Hepatocyte (in vitro differentiated cells): Measurements from ENCODE around the gene PIP5K1C. TPM values are rescaled to one million over a fixed set of nuclear protein-coding genes. Genes with fewer than 3 reads are reported as not detected.

ENCODE experiments used
- DNase-seq: peaks from one replicate; pipeline ENCODE4 v3.0.0-alpha.2; 2016; ENCODE audit warnings: low spot score
- H2AFZ ChIP-seq: fragments of 200-600 bp; sonication (generic); 2 replicates; pipeline ENCODE4 v1.6.0; 2016; ENCODE audit warnings: antibody characterized with exemption, mild to moderate bottlenecking
- H3K27ac ChIP-seq: fragments of 200-600 bp; sonication (generic); 2 replicates; pipeline ENCODE4 v1.5.1; 2016; ENCODE audit warnings: mild to moderate bottlenecking
- H3K27me3 ChIP-seq: fragments of 200-600 bp; sonication (generic); 2 replicates; pipeline ENCODE4 v1.6.1; 2016
- H3K36me3 ChIP-seq: fragments of 200-600 bp; sonication (generic); replicated peaks from 2 replicates; pipeline ENCODE4 v1.5.1; 2016; ENCODE audit warnings: low read depth; ENCODE audit not compliant: insufficient read depth
- H3K4me1 ChIP-seq: fragments of 200-600 bp; sonication (generic); 2 replicates; pipeline ENCODE4 v1.5.1; 2016; ENCODE audit warnings: mild to moderate bottlenecking, moderate library complexity; ENCODE audit not compliant: insufficient read depth
- H3K4me2 ChIP-seq: fragments of 200-600 bp; sonication (generic); 2 replicates; pipeline ENCODE4 v1.6.0; 2016
- H3K4me3 ChIP-seq: fragments of 200-600 bp; sonication (generic); 2 replicates; pipeline ENCODE4 v1.5.1; 2016; ENCODE audit warnings: mild to moderate bottlenecking
- H3K79me2 ChIP-seq: fragments of 200-600 bp; sonication (generic); 2 replicates; pipeline ENCODE4 v1.6.0; 2017; ENCODE audit warnings: mild to moderate bottlenecking
- H3K9me2 ChIP-seq: fragments of 200-600 bp; sonication (generic); replicated peaks from 2 replicates; pipeline ENCODE4 v1.6.0; 2017; ENCODE audit warnings: mild to moderate bottlenecking; ENCODE audit not compliant: insufficient read depth
- H3K9me3 ChIP-seq: fragments of 200-600 bp; sonication (generic); 2 replicates; pipeline ENCODE4 v1.5.1; 2016; ENCODE audit warnings: low read depth, mild to moderate bottlenecking
- H4K20me1 ChIP-seq: fragments of 200-600 bp; sonication (generic); 2 replicates; pipeline ENCODE4 v1.6.0; 2016; ENCODE audit warnings: mild to moderate bottlenecking; ENCODE audit not compliant: insufficient read depth, poor library complexity, severe bottlenecking
- EZH2 ChIP-seq: fragments of 200-600 bp; sonication (generic); IDR thresholded peaks from 2 replicates; pipeline ENCODE4 v1.6.1; 2016; ENCODE audit warnings: antibody characterized with exemption, mild to moderate bottlenecking, borderline replicate concordance
- EZH2phosphoT487 ChIP-seq: fragments of 200-600 bp; sonication (generic); IDR thresholded peaks from one replicate; pipeline ENCODE4 v1.6.1; 2018; ENCODE audit warnings: antibody characterized with exemption, mild to moderate bottlenecking, low read depth, moderate library complexity; ENCODE audit not compliant: unreplicated experiment, severe bottlenecking
- WGBS: methylation state at CpG from one replicate; pipeline ENCODE4 v1.1.6; 2016; ENCODE audit warnings: low lambda C conversion rate; ENCODE audit errors: missing lambda C conversion rate; 5-methylcytosine and 5-hydroxymethylcytosine counted together
- polyA plus RNA-seq: library from polyadenylated mRNA; unstranded; fragments of >200 nt; fragmentation: Nextera tagmentation; extraction: Ambion mirVana; gene quantifications from 2 replicates; pipeline ENCODE4 v1.2.1, GENCODE V29; 2016
- total RNA-seq: library from RNA; depleted of rRNA; stranded (reverse); fragments of >200 nt; gene quantifications from 2 replicates; pipeline ENCODE4 v1.2.3, GENCODE V29; 2014
- TF ChIP-seq, protein P1 (sequence below): fragments of 200-600 bp; sonication (generic); IDR thresholded peaks from 2 replicates; pipeline ENCODE4 v1.5.1; 2016; ENCODE audit warnings: antibody characterized with exemption, mild to moderate bottlenecking; ENCODE audit not compliant: poor library complexity

Gene PIP5K1C
- total and polyA plus RNA-seq, 2 experiments from 2014 or later = 20.7 to 37.1 TPM

DNA sequence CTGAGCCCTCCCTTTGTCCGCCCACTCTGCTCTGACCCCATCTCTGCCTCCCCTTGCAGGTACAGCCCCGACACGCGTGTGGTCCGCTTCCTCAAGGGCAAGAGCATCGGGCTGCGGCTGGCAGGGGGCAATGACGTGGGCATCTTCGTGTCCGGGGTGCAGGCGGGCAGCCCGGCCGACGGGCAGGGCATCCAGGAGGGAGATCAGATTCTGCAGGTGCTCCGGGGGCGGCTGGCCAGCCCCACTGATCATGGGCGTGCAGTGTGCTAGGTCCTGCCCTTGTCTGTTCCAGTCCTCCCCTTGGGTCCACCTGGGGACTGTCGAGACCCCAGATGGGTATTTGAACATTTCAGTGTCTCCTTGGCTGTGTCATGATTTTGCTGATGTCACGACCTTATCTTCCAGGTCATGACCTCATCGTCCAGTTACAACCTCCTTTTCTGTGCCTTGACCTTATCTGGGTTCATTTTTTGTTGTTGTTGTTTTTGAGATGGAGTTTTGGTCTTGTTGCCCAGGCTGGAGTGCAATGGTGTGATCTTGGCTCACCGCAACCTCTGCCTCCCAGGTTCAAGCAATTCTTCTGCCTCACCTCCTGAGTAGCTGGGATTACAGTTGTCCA lies 35.9 kb upstream of the PIP5K1C start:
- Histone ChIP-seq H2AFZ (no peak overlapping the region), H3K27me3 (no peaks in the 10 kb centered on the region), H3K36me3 (no peaks in the 10 kb centered on the region), H3K27ac (no peak overlapping the region), H3K9me3 (no peaks in the 10 kb centered on the region), H3K4me2 (no peak overlapping the region), H3K79me2 (no peaks in the 10 kb centered on the region), H3K4me1 (no peaks in the 10 kb centered on the region), H3K9me2 (no peaks in the 10 kb centered on the region), H4K20me1 (no peaks in the 10 kb centered on the region), H3K4me3 (no peak overlapping the region)
- WGBS = 94% methylated on average over 20 of the region's 21 CpGs
- DNase-seq = no peak
- TF ChIP-seq EZH2 = no peak
- no peak for TF ChIP-seq EZH2phosphoT487

DNA sequence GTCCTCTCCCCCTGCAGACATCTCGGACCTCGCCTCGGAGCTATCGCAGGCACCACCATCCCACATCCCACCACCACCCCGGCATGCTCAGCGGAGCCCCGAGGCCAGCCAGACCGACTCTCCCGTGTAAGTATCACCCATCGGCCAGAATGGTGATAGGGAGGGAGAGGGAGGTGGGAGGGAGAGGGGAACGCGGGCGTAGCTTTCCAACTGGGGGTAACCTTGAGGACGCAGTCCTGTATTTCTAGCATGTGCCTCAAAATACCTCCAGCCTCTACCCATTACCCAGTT lies 34.0 kb upstream of the PIP5K1C start:
- DNase-seq = no peak
- Histone ChIP-seq H3K27me3 (no peaks in the 10 kb centered on the region), H3K9me2 (no peaks in the 10 kb centered on the region), H3K4me3 (no peak overlapping the region), H3K27ac (no peak overlapping the region), H3K79me2 (no peaks in the 10 kb centered on the region), H2AFZ (no peak overlapping the region), H4K20me1 (no peaks in the 10 kb centered on the region), H3K9me3 (no peaks in the 10 kb centered on the region), H3K4me1 (no peaks in the 10 kb centered on the region), H3K36me3 (no peaks in the 10 kb centered on the region), H3K4me2 (no peak overlapping the region)
- TF ChIP-seq EZH2phosphoT487 = no peak
- no peak for TF ChIP-seq EZH2
- TF ChIP-seq, protein P1, sequence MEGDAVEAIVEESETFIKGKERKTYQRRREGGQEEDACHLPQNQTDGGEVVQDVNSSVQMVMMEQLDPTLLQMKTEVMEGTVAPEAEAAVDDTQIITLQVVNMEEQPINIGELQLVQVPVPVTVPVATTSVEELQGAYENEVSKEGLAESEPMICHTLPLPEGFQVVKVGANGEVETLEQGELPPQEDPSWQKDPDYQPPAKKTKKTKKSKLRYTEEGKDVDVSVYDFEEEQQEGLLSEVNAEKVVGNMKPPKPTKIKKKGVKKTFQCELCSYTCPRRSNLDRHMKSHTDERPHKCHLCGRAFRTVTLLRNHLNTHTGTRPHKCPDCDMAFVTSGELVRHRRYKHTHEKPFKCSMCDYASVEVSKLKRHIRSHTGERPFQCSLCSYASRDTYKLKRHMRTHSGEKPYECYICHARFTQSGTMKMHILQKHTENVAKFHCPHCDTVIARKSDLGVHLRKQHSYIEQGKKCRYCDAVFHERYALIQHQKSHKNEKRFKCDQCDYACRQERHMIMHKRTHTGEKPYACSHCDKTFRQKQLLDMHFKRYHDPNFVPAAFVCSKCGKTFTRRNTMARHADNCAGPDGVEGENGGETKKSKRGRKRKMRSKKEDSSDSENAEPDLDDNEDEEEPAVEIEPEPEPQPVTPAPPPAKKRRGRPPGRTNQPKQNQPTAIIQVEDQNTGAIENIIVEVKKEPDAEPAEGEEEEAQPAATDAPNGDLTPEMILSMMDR = no peak
- WGBS = 96% methylated on average over 14 of the region's 14 CpGs

DNA sequence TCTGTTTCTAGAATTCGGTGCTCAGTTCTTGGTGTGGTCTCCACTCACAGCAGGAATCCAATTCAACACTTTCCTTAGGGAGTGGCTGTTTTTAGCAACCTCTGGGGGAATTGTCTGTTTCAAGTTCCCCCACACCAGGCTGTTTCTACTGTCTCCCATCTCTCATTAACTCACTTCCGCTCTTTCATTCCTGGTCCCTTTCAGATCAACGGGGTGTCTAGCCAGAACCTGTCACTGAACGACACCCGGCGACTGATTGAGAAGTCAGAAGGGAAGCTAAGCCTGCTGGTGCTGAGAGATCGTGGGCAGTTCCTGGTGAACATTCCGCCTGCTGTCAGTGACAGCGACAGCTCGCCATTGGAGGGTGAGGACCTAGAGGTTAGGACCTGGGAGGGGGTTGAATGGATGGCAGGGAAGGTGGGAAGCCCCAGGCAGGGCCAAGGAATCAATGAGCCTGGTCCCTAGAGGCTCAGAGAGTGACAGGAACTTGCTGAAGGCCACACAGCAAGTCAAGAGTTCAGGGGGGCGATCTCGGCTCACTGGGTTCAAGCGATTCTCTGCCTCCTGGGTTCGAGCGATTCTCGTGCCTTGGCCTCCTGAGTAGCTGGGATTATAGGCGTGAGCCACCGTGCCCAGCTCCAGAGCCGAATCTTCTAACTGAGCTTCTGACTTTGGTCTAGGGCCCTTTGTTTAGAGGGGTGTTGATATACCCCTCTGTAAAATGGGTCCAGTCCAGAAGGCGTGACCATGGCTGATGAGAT lies 33.5 kb upstream of the PIP5K1C start:
- DNase-seq = no peak
- Histone ChIP-seq H2AFZ (no peak overlapping the region), H3K27ac (no peak overlapping the region), H3K4me2 (no peak overlapping the region), H4K20me1 (no peaks in the 10 kb centered on the region), H3K79me2 (no peaks in the 10 kb centered on the region), H3K27me3 (no peaks in the 10 kb centered on the region), H3K36me3 (no peaks in the 10 kb centered on the region), H3K9me2 (no peaks in the 10 kb centered on the region), H3K9me3 (no peaks in the 10 kb centered on the region), H3K4me3 (no peak overlapping the region), H3K4me1 (no peaks in the 10 kb centered on the region)
- WGBS = 91% methylated on average over 20 of the region's 20 CpGs
- no peak for TF ChIP-seq EZH2
- TF ChIP-seq EZH2phosphoT487 = no peak
- TF ChIP-seq, protein P1 = no peak

DNA sequence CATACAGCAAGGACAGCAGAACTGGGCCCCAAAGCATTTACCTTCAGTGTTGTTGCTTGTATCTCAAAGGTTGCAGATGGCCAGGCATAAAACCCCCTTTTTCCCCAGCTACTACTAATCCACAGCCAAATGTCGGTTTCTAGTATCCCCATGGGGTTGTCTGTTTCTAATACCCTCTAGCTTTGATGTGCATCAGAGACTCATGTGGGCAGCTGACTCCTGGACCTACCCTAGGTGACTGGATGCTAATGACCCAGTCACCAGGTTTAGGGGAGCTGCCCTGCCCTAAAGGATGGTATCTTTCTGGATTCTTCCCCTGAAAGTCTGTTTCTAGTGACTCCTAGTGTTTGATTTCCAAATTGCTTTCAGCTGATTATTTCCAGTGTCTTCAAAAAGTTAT lies 31.8 kb upstream of the PIP5K1C start:
- Histone ChIP-seq H3K4me1 (no peaks in the 10 kb centered on the region), H3K4me3 (no peak overlapping the region), H3K9me3 (no peaks in the 10 kb centered on the region), H3K27me3 (no peaks in the 10 kb centered on the region), H3K36me3 (no peaks in the 10 kb centered on the region), H2AFZ (no peak overlapping the region), H3K27ac (no peak overlapping the region), H3K4me2 (no peak overlapping the region), H3K9me2 (no peaks in the 10 kb centered on the region), H3K79me2 (peaks cover 3% of the 10 kb centered on the region), H4K20me1 (no peaks in the 10 kb centered on the region)
- DNase-seq = no peak
- whole genome bisulfite sequencing = 93% methylated on average over 1 of the region's 1 CpG
- TF ChIP-seq, protein P1 = no peak
- TF ChIP-seq EZH2phosphoT487 (no peak), EZH2 (no peak)
